GM19463 (cell line): ENCODE measurements around the gene BLZF1.
"Not testable (repeated sequence)": the region's sequence is repeated elsewhere in the genome, so short reads cannot be mapped to it uniquely, and the experiment has no call there.

Experiments used
- ATAC-seq: cut with Tn5 transposase; IDR thresholded peaks from one replicate; pipeline ENCODE4 v1.9.1; 2021; ENCODE audit warnings: mild to moderate bottlenecking, moderate library complexity; ENCODE audit not compliant: unreplicated experiment

BLZF1 gene

GRCh38 chr1:169367686-169368405 is at the start of gene BLZF1, which contains the start of gene NME7:
Gene BLZF1 (plus strand): TSS chr1:169368195. CDS start chr1:169369523, 1,328 bp downstream.
Gene NME7 (minus strand): TSS chr1:169367797. CDS start chr1:169367710, 87 bp downstream.
- ATAC-seq = peak; percentile 96

- ATAC-seq = no peak
These were observed 49.3 kb upstream of the BLZF1 start for GRCh38 chr1:169318536-169319244.

- no peak for ATAC-seq
These were observed 46.5 kb upstream of the BLZF1 start for GRCh38 chr1:169321539-169321938.

GRCh38 chr1:169322138-169322537 is 45.9 kb upstream of the BLZF1 start:
- ATAC-seq = no peak

- no peak for ATAC-seq
These were observed 42.9 kb upstream of the BLZF1 start for GRCh38 chr1:169325117-169325516.

- peak; percentile 33 for ATAC-seq
These were observed 41.6 kb upstream of the BLZF1 start for GRCh38 chr1:169326261-169326955.

- peak; percentile 99 for ATAC-seq
These were observed 41.1 kb upstream of the BLZF1 start for GRCh38 chr1:169326956-169327268.

- ATAC-seq = no peak
These were observed 40.1 kb upstream of the BLZF1 start for GRCh38 chr1:169327875-169328274.

- no peak for ATAC-seq
These were observed 38.6 kb upstream of the BLZF1 start for GRCh38 chr1:169329383-169329782.

- ATAC-seq = no peak
These were observed 37.1 kb upstream of the BLZF1 start for GRCh38 chr1:169330927-169331326.

- ATAC-seq = not testable (repeated sequence)
These were observed 33.3 kb upstream of the BLZF1 start for GRCh38 chr1:169334727-169335126.

- ATAC-seq = not testable (repeated sequence)
These were observed 30.9 kb upstream of the BLZF1 start for GRCh38 chr1:169336947-169337715.

- no peak for ATAC-seq
These were observed 29.4 kb upstream of the BLZF1 start for GRCh38 chr1:169338617-169339016.

GRCh38 chr1:169339773-169340172 is 28.2 kb upstream of the BLZF1 start:
- ATAC-seq = no peak

GRCh38 chr1:169340882-169341281 is 27.1 kb upstream of the BLZF1 start:
- ATAC-seq = no peak

- not testable (repeated sequence) for ATAC-seq
These were observed 25.9 kb upstream of the BLZF1 start for GRCh38 chr1:169342096-169342495.

GRCh38 chr1:169345511-169345910 is 22.5 kb upstream of the BLZF1 start:
- no peak for ATAC-seq

GRCh38 chr1:169346036-169346589 is 21.9 kb upstream of the BLZF1 start:
- no peak for ATAC-seq

GRCh38 chr1:169347688-169348382 is 20.2 kb upstream of the BLZF1 start:
- ATAC-seq = no peak

GRCh38 chr1:169348383-169349036 is 19.5 kb upstream of the BLZF1 start:
- no peak for ATAC-seq
